Colonic mucosa (tissue), 4 donors: ENCODE measurements around the gene TIMM22. TPM values are rescaled to one million over a fixed set of nuclear protein-coding genes. Genes with fewer than 3 reads are reported as not detected.
"Not testable (repeated sequence)": the region's sequence is repeated elsewhere in the genome, so short reads cannot be mapped to it uniquely, and the experiment has no call there.

Source experiments
- DNase-seq: peaks from one replicate; pipeline ENCODE4 v3.0.0-alpha.2; 2020
- H3K27ac ChIP-seq: fragments of 200-600 bp; one replicate; pipeline ENCODE4 v1.8.0; 2021
- H3K27me3 ChIP-seq: fragments of 200-600 bp; one replicate; pipeline ENCODE4 v1.8.0; 2021
- H3K36me3 ChIP-seq: fragments of 200-600 bp; one replicate; pipeline ENCODE4 v1.8.0; 2021
- H3K4me1 ChIP-seq: fragments of 200-600 bp; one replicate; pipeline ENCODE4 v1.8.0; 2021; ENCODE audit warnings: mild to moderate bottlenecking
- H3K4me3 ChIP-seq: fragments of 200-600 bp; one replicate; pipeline ENCODE4 v1.8.0; 2021
- H3K9ac ChIP-seq, 2 donors: one replicate each; pipeline ENCODE4 v1.7.0; 2013; ENCODE audit warnings: control low read depth in 2 of 2, low read depth in 2 of 2, low read length in 2 of 2
- H3K9me3 ChIP-seq: fragments of 200-600 bp; one replicate; pipeline ENCODE4 v1.8.0; 2021
- CTCF ChIP-seq: fragments of 200-600 bp; IDR thresholded peaks from one replicate; pipeline ENCODE4 v1.8.0; 2022; ENCODE audit warnings: antibody characterized with exemption, mild to moderate bottlenecking
- intact Hi-C: fragments of 100-400 bp; cut with DNase I; formaldehyde crosslinking; loops from one replicate; pipeline ENCODE4 v1.14.1; 2022
- total RNA-seq, 2 donors: library from RNA; stranded (reverse); fragmentation: NEBNext Ultra II Directional in 1 of 2; extraction: Animal tissue kit (Norgen Biotek cat#: 25700) in 1 of 2; gene quantifications; one replicate each; pipeline ENCODE4 v1.2.1, GENCODE V29; 2021
- donor health status: healthy.
- donor health status: DM: no; HTN: no; CAD: no.
- donor health status: DM: no; HTN: no; CAD: no.

The TIMM22 gene
- 10 to 100 TPM in 1 of 2 donors, 1 to 10 TPM in 1; 8.3 to 12.8 TPM for total RNA-seq

GRCh38 chr17:996554-997344 is at the start of gene TIMM22:
TIMM22 (plus strand) TSS chr17:997129; CDS start chr17:997143, 14 bp downstream.
- H3K4me3 ChIP-seq: peak within 1 kb of the TSS; percentile 92
- H3K27ac ChIP-seq: peak within 1 kb of the TSS; percentile 76
- no peaks in the 10 kb centered on the region for H3K4me1 ChIP-seq
- no peaks in the 10 kb centered on the region for H3K27me3 ChIP-seq
- peak; percentile 87 for TF ChIP-seq CTCF
- peak within 1 kb of the TSS; percentile 96 to 99 for H3K9ac ChIP-seq
- intact Hi-C loops: no loop called here
- DNase-seq: peak; percentile 93
- H3K9me3 ChIP-seq: no peaks in the 10 kb centered on the region
- no peaks in the 10 kb centered on the region for H3K36me3 ChIP-seq

GRCh38 chr17:948284-948852 is 48.6 kb upstream of the TIMM22 start:
- intact Hi-C loops: no loop called here
- no peaks in the 10 kb centered on the region for H3K9me3 ChIP-seq
- H3K27me3 ChIP-seq: no peaks in the 10 kb centered on the region
- no peak for TF ChIP-seq CTCF
- DNase-seq: no peak
- no peaks in the 10 kb centered on the region for H3K4me1 ChIP-seq
- H3K4me3 ChIP-seq: no peak overlapping the region
- no peaks in the 10 kb centered on the region for H3K36me3 ChIP-seq
- H3K27ac ChIP-seq: no peak overlapping the region
- H3K9ac ChIP-seq: no peak overlapping the region

GRCh38 chr17:949623-950303 is 47.2 kb upstream of the TIMM22 start:
- TF ChIP-seq CTCF: no peak
- Histone ChIP-seq H3K27me3 (no peaks in the 10 kb centered on the region), H3K9me3 (no peaks in the 10 kb centered on the region), H3K27ac (no peak overlapping the region), H3K4me3 (no peak overlapping the region), H3K4me1 (no peaks in the 10 kb centered on the region), H3K9ac (no peak overlapping the region), H3K36me3 (no peaks in the 10 kb centered on the region)
- no peak for DNase-seq
- intact Hi-C loops: no loop called here

GRCh38 chr17:951325-952132 is 45.4 kb upstream of the TIMM22 start:
- TF ChIP-seq CTCF: no peak
- Histone ChIP-seq H3K4me3 (no peak overlapping the region), H3K4me1 (no peaks in the 10 kb centered on the region), H3K9ac (no peak overlapping the region), H3K27me3 (no peaks in the 10 kb centered on the region), H3K36me3 (no peaks in the 10 kb centered on the region), H3K9me3 (no peaks in the 10 kb centered on the region), H3K27ac (peak overlapping the region; percentile 47)
- no peak for DNase-seq
- intact Hi-C loops: no loop called here

GRCh38 chr17:952592-952991 is 44.3 kb upstream of the TIMM22 start:
- H3K9me3 ChIP-seq, H3K27ac ChIP-seq, H3K4me3 ChIP-seq, intact Hi-C loops, H3K27me3 ChIP-seq, H3K36me3 ChIP-seq, H3K9ac ChIP-seq, H3K4me1 ChIP-seq, DNase-seq: not testable (repeated sequence)
